NCI-H1105 (cell line): ENCODE measurements around the gene CCIN.
A peak's percentile ranks its signal among the peaks of the same experiment; 100 is the strongest.
"Not testable (repeated sequence)": the region's sequence is repeated elsewhere in the genome, so short reads cannot be mapped to it uniquely, and the experiment has no call there.

ENCODE experiments used
- DNase-seq: peaks from one replicate; lab custom pipeline; 2025; lab: John Stamatoyannopoulos, UW

The CCIN gene

GRCh38 chr9:36169166-36169565, at the start of gene CCIN:
Gene CCIN, plus strand, starts transcription at chr9:36169388. Its CDS starts 115 bp downstream, at chr9:36169503.
- no peak for DNase-seq

DNA sequence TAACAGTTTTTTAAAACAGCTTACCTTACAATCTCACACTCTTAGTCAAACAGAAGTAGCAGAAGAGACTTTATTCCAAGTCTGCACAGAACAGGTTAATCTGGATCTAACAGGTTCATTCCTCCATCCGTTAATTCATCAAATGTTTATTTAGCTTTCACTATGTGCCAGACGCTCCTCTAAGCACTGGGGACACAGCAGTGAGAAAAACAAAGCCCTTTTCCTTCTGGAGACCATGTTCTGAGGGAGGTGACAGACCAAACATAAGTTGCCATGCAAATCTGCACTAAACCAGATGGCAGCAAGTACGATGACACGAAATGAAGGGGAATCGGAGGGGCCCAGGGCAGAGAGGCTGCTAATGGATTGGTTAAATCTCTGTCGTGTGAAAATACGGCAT, 49.7 kb upstream of the CCIN start:
- no peak for DNase-seq

- DNase-seq, result no peak
Measured at GRCh38 chr9:36120705-36121104, 48.5 kb upstream of the CCIN start.

- DNase-seq, result no peak
Measured at GRCh38 chr9:36121971-36122370, 47.2 kb upstream of the CCIN start.

- DNase-seq, result no peak
Measured at GRCh38 chr9:36123515-36123914, 45.7 kb upstream of the CCIN start.

DNA sequence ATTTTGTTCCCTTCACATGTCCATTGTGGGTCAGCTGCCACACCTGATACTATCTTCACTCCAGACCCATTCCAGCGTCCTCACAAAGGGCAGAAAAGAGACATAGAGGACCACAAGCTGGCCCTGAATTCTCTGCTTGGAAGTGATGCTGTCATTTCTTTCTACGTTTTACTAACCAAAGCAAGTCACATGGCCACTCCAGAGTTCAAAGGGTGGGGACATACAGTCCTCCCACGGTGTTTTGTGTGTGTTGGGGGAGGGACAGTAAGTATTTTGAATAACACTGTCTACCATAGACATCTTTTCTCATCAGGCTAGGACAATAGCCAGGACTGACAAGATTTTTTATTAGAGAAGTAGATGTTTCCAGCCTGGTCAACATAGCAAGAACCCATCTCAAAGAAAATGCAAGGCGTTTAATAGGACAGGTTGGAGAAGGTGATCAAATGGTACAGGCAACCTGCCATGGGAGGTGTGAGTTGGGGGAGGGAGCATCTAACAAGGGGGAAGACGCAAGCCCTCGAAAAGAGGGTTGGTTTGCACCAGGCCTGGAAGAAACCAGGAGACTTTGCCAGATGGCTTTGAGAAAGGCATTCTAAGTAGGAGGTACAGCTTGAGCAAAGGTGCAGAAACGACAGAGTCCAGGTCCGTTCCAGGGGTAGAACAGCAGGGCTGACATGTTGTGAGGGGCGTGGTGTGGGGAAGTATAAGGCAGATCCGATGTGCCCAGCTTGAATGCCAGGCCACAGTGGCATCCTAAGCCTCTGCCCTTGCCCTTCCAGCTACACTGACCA, 43.9 kb upstream of the CCIN start:
- no peak for DNase-seq

- no peak for DNase-seq
Measured at GRCh38 chr9:36126016-36126730, 43.0 kb upstream of the CCIN start.

DNA sequence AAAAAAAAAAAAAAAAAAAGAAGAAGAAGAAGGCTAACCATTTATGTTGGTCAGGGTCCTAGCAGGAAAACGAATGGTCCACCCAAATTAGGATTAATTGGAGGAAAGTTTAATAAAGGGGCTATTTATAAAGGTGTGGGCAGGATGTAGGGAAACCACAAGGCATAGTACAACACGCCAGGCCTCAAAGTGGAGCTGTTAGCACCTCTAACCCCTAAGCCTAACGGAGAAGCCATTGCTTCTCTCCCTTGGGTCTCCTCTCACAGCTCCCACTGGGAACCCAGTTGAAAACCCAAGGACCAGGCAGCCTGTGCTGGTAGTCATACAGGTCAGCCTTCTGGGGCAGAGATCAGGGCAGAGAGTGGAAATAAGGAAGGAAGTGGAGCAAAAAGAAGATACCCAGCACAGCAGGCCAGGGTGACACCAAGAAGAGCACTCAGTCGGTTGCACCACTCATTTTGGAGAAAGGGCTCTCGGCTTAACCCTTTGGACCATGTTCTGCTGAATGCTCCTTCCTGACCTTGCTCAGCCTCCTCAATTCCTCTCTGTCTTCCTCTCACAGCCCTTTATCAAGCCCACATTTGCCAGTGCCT, 41.4 kb upstream of the CCIN start:
- no peak for DNase-seq

DNA sequence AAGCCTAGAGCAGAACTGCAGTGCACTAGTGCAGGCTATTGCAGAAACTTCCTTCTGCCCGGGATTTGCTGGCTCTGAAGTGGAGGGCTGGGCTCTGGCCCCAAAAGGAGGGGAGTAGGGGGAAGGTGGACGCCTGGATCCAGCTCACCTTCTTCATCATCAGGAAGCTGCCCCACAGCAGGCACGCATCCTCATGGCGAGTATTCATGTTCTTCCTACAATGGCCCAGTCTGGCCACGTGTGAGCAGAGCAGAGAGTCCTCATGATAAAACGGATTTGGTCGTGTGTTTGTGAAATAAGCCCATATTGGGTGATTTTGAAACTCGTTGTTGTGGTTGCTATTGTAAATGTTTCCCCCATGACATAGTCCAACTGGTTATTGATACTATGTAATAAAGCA, 40.8 kb upstream of the CCIN start:
- DNase-seq, result no peak

- no peak for DNase-seq
Measured at GRCh38 chr9:36129139-36129538, 40.0 kb upstream of the CCIN start.

- DNase-seq, result not testable (repeated sequence)
Measured at GRCh38 chr9:36131666-36132065, 37.5 kb upstream of the CCIN start.

GRCh38 chr9:36132086-36132485, 37.1 kb upstream of the CCIN start:
- DNase-seq, result no peak

GRCh38 chr9:36134761-36135505, 34.3 kb upstream of the CCIN start:
- no peak for DNase-seq

- no peak for DNase-seq
Measured at GRCh38 chr9:36135741-36136271, 33.4 kb upstream of the CCIN start.

- DNase-seq, result peak; percentile 54
Measured at GRCh38 chr9:36136272-36136893, 32.8 kb upstream of the CCIN start, which contains the start of gene GLIPR2. Gene GLIPR2, plus strand, starts transcription at chr9:36136733. Its CDS starts 46 bp downstream, at chr9:36136779.

- DNase-seq, result no peak
Measured at GRCh38 chr9:36136894-36137391, 32.2 kb upstream of the CCIN start.

DNA sequence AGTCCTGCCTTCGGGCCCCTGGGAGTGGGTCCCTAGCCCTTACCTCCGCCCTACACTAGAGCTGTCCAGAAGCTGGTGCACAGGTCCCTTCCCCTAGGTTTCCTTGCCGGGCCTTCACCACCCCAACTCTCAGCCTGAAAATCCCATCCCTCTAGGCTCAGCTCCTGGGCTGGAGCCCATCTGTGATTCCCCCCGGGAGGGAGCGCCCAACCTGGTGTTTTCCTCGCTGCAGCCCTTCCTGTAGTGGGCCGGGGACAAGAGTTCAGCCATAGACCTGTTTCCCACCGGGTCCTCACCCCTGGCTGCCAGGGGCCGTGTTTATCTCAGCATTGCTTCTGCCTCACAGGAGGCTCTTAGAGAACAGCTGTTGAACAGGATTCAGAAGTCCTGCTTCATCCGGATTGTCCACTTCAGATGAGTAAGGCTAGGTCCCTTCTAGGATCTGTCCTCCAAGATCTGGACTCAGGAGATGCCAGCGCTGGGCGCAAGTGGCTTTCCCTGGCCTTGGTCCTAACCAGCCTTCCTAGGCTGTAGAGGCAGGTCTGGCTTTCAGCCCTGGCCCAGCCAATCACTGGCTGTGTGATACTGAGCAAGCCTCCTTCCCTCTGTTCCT, 31.7 kb upstream of the CCIN start:
- DNase-seq, result no peak

- DNase-seq, result no peak
Measured at GRCh38 chr9:36138496-36138895, 30.7 kb upstream of the CCIN start.

GRCh38 chr9:36138901-36139300, 30.3 kb upstream of the CCIN start:
- no peak for DNase-seq

DNA sequence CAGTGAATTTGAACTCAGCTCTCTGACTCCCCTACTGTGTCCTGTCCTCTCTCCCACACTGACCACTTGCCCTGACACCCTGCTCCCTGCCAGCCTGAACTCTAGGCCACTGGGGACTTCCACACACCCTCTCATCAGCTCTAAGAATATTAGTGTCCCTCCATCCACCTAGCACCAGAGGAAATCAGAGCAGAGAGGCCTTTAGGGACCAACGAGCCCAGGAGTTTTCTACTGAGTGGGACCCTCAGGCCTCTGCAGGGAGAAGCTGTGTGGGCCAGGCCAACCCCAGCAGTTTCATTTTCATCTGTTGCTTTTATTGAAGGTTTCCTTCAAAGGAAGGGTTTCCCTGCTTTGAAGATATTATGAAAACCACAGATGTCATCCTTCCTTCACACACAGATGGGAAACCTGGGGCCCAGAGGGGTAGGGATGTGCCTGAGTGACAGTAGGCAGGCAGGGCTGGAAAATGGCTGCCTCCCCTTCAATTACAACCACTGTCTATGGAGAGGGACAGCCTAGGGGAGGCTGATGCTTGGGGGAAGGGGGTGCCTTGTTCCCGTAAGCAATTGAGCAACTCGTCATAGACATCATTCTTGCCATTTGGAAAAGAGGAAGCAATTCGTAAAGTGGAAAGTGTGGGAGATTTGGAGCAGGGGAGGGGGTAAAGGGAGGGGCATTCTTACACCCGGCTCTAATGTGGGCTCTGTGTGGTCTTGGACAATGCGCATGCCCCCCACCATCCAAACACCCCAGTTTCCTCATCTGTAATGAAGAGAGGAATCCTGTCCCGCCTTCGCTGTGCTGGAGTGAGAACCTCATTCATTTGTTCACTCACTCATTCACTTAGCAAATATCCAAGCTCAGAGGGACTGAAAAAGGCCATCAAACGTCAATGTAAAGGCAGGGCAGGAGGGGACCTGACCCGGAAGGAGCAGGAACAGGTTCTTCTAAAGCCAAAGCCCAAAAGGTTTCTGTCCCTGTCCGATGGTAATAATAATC, 28.8 kb upstream of the CCIN start:
- DNase-seq, result no peak
